ENCODE data around the gene ZBTB34.
A peak's percentile ranks its signal among the peaks of the same experiment; 100 is the strongest.

The ZBTB34 gene

DNA sequence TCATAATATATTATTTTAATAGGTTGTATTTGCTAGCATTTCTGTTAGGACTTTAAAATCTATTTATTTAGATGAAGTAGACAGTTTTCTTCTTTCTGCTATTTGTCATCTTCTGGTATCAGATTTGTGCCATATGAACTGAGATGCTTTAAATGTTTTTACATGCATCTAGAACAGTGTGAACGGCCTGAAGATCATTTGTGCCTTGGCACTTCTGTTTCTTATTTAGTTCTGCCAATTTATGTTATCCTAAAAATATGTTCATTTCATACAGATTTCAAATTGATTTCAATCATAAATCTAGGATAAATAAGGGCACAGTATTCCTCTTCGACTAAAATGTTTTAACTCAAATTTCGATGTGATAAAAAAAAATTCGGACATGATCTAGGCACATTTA lies 16.1 kb downstream of the ZBTB34 start:
- DNase-seq (ENCODE audit: low read depth in 3 of 3) = no peak

DNA sequence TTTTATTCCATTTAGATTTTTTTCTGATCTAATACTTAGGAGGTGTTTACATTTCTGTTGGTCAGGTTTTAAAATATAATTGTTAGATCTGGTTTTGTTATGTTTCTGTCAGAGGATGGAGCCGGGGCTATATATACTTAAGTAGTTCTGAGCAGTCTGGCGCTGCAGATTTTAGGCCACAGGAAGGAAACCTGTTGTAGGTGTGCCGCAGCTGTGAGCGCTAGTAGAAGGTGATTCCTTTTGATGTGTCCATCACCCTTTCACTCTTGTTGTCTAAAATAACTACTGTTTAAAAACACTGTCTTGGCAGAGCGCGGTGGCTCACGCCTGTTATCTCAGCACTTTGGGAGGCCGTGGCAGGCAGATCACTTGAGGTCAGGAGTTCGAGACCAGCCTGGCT lies 17.0 kb downstream of the ZBTB34 start:
- DNase-seq (ENCODE audit: low read depth in 3 of 3) = no peak

DNA sequence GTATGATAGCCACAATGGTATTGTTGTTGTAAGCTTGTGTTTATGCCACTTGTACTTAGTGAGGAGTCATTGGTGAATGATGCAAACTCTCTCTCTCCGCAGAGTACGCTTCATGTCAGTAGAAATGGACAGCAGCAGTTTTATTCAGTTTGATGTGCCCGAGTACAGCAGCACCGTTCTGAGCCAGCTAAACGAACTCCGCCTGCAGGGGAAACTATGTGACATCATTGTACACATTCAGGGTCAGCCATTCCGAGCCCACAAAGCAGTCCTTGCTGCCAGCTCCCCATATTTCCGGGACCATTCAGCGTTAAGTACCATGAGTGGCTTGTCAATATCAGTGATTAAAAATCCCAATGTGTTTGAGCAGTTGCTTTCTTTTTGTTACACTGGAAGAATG lies 18.8 kb downstream of the ZBTB34 start:
- DNase-seq (ENCODE audit: low read depth in 3 of 3) = no peak

DNA sequence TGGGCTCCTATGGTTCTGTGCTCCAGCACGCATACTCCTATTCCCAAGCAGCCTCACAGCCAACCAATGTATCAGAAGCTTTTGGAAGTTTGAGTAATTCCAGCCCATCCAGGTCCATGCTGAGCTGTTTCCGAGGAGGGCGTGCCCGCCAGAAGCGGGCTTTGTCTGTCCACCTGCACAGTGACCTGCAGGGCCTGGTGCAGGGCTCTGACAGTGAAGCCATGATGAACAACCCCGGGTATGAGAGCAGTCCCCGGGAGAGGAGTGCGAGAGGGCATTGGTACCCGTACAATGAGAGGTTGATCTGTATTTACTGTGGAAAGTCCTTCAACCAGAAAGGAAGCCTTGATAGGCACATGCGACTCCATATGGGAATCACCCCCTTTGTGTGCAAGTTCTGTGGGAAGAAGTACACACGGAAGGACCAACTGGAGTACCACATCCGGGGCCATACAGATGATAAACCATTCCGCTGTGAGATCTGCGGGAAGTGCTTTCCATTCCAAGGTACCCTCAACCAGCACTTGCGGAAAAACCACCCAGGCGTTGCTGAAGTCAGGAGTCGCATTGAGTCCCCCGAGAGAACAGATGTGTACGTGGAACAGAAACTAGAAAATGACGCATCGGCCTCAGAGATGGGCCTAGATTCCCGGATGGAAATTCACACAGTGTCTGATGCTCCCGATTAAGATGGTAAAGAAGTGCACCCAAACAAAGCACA lies 19.9 kb downstream of the ZBTB34 start:
- no peak for DNase-seq (ENCODE audit: low read depth in 3 of 3)

DNA sequence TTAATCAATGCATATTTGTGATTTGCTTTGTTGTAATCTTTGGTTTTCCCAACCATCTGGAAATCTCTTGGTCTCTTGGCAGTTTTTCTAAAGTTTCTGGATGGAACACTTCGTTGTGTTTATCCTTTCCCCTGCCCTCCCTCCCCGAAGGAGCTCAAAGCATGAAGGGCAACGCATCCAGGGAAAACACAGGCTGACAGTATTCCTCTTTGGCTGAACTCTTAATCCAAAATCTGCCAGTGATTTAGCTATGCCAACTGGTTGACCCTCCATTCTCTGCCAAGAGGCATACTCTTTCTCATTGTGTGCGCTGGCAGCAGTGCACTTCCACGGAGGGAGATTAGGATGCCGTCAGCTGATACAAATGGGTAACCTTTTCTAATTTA lies 20.5 kb downstream of the ZBTB34 start:
- no peak for DNase-seq (ENCODE audit: low read depth in 3 of 3)

DNA sequence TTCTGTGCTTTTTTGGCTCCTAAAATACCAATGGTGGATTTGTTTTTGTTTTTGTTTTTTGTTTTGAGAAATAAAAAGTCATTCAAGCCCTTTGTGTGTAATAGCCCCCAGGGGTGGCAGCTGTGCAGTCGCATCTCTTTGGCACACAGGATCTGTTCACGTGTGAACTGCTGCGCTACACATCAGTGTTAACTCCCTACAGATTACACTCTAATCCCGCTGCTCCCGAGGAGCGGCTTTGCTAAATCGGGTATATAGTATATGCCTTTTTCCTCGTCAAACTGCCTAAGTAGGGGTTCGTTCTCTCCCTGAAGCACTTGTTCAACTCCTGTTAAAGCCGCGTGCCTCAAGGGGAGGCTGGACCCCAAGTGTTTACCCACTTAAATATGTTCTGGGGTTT lies 22.3 kb downstream of the ZBTB34 start:
- no peak for DNase-seq (ENCODE audit: low read depth in 3 of 3)

DNA sequence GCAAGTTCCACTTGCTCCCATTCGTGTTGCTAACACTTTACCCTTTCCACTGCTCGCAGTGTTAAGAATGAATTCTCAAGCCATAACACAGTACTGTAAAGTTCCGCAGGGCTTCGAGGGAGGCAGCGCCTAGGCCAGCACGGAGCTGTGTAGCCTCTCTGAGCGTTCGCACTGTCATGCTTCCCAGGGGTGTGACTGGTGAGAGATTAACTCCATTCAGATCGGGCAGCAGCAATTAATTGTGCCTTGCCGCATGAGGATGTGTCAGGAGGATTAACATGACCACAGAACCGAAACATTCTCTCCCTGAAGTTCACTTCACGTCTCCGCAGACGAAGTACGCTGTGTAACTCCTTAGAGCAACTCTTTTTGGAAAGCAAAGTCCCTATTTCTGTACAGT lies 23.2 kb downstream of the ZBTB34 start:
- DNase-seq (ENCODE audit: low read depth in 3 of 3) = no peak

DNA sequence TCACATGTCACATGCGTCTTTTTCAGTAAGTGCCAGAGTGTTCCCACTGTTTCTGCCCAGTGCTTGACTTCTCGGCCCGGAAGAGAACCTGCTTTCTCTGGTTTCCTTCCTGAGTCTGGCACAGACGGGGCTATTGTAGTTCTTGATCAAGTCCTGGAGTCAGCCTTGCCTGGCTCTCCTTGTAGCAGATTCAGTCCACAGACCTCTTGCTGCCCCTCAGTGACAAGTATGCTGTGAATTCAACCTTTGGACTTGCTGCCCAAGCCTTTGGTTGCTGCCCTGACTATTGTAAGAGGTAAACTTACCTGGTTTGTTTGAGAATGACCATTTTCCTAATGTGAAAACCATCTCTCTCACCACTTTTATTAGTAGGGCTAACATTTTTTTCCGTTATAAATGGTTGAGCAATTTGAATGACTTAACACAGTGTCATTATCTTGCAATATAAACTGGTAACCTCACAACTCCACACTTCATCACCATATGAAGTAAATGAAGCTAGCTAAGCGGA lies 24.7 kb downstream of the ZBTB34 start:
- DNase-seq (ENCODE audit: low read depth in 3 of 3) = no peak

DNA sequence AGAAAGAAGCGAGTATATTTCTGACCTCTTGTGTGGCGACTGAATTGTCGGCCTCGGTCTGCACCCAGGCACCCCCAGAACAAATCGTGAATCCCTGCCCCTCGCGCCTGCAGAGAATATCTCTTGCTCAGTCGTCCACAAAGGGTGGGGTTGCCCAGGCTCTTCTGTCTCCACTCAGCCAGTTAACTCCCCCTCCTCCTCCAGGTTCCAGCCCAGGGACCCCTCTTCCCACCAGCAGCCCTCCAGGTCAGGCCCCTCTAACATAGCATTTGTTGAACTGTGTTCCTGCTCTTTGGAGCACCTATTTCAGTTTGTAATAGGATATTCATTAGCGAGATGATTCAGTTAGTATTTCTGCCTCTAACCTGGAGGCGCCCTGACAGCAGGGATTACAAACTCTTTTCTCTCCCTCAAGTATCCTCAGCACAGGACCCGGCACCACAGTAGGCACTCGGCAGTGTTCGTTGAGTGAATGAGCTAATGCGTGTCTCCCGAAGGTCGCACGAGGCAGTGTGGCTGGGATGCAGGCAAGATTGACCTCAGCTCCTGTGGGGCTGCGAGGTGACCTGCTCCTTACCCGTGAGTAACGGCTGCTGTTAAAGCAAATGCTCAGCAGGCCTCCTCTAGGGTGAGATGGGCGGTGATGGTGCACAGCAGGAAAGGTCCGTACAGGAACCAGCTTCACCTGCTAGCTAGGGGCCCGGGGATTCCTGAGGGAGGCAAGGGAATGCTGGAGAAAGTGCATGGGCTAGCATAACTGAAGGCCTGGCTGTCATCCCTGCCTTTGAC lies 25.8 kb downstream of the ZBTB34 start:
- DNase-seq (ENCODE audit: low read depth in 3 of 3) = no peak

DNA sequence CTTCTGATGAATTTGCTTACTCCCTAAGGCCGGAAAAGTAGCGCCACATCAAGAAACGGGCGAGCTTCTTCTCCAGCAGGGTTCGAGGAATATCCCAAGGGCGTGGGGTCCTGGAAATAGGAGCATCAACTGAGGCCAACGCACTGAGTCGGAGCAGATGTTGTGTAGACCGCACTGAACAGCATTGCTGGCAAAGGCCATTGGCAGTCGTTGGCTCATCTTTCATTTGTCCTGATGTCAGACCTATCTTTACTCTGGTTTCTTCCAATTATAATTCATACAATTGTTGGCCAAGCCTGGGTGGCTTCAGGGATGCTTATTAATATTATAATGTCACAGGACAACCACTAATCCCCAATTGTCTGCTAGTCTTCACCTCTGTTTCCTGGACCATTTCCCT lies 26.5 kb downstream of the ZBTB34 start:
- no peak for DNase-seq (ENCODE audit: low read depth in 3 of 3)

DNA sequence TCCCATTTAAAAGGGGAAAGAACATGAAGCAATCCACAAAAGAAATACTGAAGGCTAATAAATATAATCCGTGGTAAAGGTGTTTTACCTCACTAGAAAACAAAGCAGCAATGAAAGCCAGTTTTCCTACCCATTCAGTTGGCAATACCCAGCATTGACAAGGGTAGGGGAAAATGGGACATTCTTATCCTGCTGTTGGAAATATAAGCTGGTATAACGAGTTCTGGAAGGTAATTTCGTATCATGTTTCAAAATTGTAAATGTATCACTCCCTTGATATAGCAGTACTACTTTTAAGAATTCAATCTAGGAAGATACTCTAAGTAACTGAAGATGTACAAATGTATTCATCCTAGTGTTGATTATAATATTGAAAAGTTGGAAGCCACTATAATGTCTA lies 31.2 kb downstream of the ZBTB34 start:
- no peak for DNase-seq (ENCODE audit: low read depth in 3 of 3)

DNA sequence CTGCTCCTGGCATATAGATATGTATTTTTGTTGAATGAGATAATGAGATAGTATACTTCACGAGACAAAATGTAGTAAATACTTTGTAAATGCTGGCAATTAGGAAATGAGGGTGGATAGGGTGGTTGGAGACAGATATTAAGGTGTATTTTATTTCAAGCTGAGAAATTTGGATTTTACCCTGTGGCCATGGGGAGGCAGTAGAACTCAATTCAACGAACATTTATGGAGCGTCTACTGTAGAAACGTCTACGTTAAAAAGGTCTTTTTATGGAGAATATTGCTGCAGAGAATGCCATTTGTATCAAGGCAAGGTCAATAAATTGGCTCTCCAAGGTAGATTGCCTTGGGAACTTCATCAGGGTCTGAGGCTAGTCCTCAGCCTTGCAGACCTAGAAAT lies 32.6 kb downstream of the ZBTB34 start:
- no peak for DNase-seq (ENCODE audit: low read depth in 3 of 3)

DNA sequence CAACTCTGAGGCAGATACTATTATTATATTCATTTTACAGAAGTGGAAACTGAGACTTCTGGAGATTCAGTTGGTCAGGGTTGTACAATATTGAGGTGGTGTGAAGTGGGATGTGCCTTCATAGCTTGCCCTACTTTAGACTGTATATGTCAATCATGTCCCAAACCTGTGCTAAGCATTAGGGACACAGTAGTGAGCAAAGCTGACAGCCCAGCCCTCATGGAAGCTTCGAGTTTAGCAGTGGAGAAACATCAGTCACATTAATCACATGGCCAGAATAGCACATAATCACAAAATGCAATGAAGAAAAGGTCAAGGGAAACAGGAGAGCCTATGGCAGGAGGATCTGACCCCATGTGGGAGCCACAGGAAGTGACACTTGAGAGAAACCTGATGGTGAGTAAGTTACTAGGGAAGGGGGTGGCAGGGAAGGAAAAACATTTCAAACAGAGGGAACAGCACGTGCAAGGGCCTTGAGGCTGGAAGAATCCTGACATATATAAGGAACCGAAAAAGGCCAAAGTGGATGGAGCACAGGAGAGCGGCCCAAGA lies 33.7 kb downstream of the ZBTB34 start:
- no peak for DNase-seq (ENCODE audit: low read depth in 3 of 3)

DNA sequence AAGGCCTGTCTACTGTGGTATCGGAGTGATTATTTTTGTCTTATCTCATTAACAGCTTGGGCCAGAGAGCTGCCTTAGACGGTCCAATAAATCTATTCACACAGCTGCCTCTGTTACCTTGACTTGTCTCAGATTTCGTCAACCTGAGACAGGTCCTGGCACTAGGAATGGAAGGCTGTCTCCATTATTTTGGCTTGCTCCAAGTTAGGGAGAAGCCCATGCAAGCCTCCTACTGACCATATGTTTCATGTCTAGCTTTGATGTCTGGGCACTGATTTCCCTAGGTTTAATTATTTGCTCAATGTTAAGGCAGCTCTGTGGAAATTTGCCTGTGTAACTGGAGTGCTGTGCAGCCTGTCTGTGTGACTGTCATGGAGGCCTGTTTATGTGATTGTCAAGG lies 41.8 kb downstream of the ZBTB34 start:
- no peak for DNase-seq (ENCODE audit: low read depth in 3 of 3)

DNA sequence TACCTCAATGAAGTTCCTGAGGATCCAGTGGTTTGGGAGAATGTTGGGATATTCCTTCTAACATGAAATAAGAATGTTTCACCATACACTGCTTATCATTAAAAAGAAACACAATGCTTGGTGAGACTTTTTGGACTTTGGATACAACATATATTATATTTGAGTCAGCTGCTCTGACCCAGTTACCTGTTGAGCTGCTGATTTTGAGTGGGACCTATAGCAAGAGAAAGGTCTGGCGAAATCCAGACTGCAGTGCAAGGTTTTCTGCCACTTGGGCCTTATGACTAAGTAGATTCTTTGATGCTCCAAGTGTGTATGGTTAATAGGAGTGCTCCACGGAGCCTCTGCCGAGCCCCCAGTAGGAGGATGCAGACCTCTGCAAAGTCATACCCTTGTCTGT lies 44.1 kb downstream of the ZBTB34 start:
- no peak for DNase-seq (ENCODE audit: low read depth in 3 of 3)

DNA sequence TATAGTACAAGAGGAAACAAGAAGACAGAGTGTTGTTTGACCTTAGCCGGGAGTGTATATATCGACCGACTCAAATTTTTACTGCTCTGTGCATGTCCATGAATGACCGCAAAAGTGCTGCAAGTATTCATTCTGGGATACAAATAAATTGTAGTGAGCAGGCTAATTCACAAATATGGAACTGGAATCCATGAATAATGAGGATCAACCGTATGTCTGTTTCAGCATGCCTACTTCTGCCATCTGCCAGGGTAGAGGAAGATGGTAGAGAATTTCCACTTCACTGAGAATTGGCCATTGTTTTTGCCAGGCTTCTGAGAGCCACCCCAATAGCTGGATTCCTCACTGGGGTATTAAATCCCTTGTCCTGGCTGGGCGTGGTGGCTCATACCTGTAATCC lies 45.7 kb downstream of the ZBTB34 start:
- no peak for DNase-seq (ENCODE audit: low read depth in 3 of 3)

DNA sequence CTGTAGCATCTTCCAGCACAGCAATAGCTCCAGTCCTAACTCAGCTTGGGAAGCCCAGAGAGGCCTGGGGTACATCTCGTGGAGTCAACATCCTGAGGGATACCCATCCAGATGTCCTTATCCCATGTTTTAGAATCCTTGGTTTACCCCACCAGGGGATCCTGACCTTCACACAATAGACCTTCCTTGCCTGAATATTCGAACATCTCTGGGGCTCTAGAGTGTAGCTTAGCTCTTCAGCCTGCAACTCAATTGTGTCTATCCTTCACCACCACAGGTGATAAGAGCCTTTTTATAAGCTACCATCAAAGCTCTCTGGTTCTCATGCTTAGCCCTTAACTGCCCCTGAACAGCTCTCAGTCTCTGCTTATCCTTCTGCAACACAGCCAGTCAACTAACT lies 46.6 kb downstream of the ZBTB34 start:
- no peak for DNase-seq (ENCODE audit: low read depth in 3 of 3)

DNA sequence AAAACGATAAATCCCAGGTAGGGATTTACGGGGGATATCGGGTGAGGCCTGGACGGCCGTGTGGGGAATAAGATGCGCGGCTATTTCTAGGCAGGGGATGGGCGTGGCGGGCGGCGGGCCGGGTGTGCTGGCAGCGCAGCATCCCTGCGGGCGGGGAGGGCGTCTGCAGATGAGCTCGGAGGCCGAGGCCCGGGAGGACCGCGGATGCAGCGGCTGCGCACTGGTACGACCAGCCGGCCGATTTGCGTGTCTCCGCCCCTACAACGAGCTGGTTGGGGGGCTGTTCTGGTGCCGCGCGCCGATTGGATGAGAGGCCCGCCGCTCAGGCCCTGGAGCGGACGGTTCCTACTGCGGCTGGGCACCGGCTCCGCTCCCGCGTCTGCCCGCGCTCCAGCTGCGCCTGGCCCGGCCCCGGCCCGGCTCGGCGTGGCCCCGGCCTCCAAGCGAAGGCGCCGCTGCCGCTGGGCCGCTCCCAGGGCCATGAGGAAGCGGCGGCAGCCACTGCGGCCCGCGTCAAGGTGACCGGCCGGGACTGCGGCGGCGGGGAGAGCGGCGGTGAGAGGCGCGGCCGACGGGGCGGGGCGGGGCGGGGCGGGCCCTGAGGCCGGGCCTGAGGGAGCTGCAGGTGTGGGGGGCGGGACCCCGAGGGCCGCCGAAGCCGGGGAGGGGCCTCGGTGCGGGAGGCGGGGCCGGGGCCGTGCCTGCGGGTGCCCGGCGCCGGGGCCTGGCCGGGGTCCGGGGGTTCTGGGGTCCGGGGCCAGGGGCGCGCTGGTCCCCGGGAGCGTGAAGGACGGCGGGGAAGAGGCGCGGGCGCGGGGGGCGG lies 54.2 kb downstream of the ZBTB34 start, which contains the start of gene RALGPS1:
TSS of gene RALGPS1 (plus strand) at position 325 of the 823 bp plus-strand sequence. CDS start 47,508 bp downstream, outside the sequence.
- DNase-seq (ENCODE audit: low read depth in 3 of 3) = peak; percentile 79 to 84 (median 79)

DNA sequence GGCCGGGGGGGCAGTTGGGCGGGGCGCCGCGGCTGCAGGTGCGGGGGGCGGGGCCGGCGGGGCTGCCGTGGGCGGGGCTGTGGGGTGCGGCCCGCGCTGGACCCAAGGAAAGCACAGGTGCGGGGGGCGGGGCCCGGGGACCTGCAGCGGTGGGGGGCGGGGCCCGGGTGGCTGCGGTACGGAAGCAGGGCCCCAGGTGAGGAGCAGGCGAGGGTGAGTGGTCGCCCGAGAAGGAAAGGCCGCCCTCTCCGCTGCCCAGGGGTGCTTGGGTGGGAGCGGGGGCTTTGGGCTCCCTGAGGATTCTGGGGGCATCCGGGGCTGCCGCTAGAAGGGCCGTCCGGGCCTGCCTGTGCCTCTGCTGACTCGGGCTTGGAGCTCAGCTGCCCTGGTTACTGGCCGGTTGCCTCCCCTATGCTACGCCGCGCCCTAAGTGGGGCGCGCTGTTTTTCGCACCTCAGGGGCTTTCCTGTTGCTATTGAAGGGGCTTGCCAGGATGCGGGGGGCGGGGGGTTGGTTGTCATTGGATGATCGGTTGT lies 54.9 kb downstream of the ZBTB34 start:
- DNase-seq (ENCODE audit: low read depth in 3 of 3) = no peak

DNA sequence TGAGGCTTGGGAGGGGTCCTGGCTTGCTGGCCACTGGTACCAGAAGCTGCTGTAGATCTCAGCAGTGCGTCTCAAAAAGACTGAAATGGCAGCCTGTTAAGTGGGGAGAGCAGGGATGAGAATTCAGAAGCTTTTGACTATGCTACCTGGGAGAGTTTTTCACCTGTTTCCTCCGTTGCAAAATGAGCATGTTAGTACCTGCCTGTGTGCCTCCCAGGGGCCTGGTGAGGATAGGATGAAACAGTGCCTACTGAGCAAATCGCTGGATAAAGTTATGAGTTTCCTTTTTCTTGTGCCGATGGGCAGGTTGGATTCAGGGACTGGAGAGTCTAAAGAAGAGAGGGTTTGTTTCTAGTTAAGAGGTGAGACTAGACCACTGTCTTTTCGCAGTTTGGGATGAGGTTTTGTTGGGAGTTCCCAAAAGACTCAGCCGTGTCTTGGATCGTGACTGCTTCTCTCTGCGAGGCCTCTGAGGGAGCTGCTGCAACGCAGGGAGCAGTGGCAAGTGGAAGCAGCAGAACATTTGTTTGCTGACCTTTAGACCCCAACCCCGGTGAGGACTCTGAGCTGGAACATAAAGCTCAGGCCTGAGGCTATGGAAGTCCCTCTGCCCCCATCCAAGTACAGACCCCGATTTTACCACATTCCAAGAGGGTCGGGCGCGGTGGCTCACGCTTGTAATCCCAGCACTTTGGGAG lies 55.6 kb downstream of the ZBTB34 start:
- no peak for DNase-seq (ENCODE audit: low read depth in 3 of 3)

DNA sequence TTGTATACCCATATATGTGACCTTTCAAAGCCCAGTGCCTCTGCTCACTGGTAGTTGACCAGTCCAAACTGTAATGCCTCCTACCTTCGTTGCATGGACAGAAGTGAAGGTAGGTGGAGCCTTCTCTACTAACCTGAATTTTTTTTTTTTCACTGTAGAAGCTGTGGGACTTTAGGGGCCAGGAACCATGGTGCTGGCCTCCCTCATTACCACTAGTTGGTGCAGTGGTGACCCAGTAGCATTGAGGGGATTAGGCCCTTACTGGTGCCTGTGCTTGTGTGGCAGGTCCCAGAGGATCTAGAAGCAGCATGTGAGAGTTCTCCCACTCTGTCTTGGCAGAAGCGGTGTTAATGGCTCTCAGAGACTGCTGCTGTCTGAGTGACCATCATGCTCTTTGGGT lies 56.5 kb downstream of the ZBTB34 start:
- no peak for DNase-seq (ENCODE audit: low read depth in 3 of 3)
